GM12878 (cell line): ENCODE data around the gene EPB41L1. TPM values are rescaled to one million over a fixed set of nuclear protein-coding genes. Genes with fewer than 3 reads are reported as not detected.

Source experiments
- ATAC-seq: fragments of 200-7000 bp; cut with Tn5 transposase; 3 replicates; pipeline ENCODE4 v1.9.1; 2020; ENCODE audit warnings: mild to moderate bottlenecking, moderate library complexity
- BruUV-seq: library from RNA; stranded (reverse); fragments of 400-500 nt; replicated peaks from 2 replicates; lab custom pipeline; 2021; lab: Mats Ljungman, UMichigan
- CTCF ChIA-PET: fragments of 300-600 bp; sonication (Branson Sonifier 250); formaldehyde crosslinking; extraction: SDS; loops from one replicate; lab custom pipeline; 2021; ENCODE audit warnings: inconsistent platforms; lab: Yijun Ruan, JAX
- POLR2A ChIA-PET: fragments of 350-600 bp; formaldehyde crosslinking; extraction: SDS; loops from one replicate; lab custom pipeline; 2021; ENCODE audit warnings: inconsistent platforms; lab: Charles Lee
- RAD21 ChIA-PET: fragments of 300-600 bp; sonication (Branson Sonifier 250); formaldehyde crosslinking; loops from one replicate; lab custom pipeline; 2023; ENCODE audit warnings: antibody characterized with exemption; ENCODE audit not compliant: unreplicated experiment; lab: Charles Lee
- SMC1A ChIA-PET: fragments of 300-600 bp; sonication (Branson Sonifier 250); formaldehyde crosslinking; loops from one replicate; lab custom pipeline; 2023; ENCODE audit not compliant: unreplicated experiment, uncharacterized antibody; lab: Charles Lee
- DNase-seq: peaks from one replicate; pipeline ENCODE4 v3.0.0-alpha.2; 2011; ENCODE audit warnings: low read depth, low spot score
- FAIRE-seq: peaks from 3 replicates; lab custom pipeline; 2011; peaks lifted over from hg19 to GRCh38; lab: Jason Lieb, UNC
- H2AFZ ChIP-seq: 2 replicates; pipeline ENCODE4 v1.6.0; 2011; ENCODE audit warnings: low read depth, low read length, control low read depth; ENCODE audit not compliant: control insufficient read depth
- H3K27ac ChIP-seq: 2 replicates; pipeline ENCODE4 v1.5.1; 2011; ENCODE audit warnings: control low read depth; ENCODE audit not compliant: control insufficient read depth, insufficient read depth
- H3K27me3 ChIP-seq, 2 experiments: replicated peaks in 1 of 2; 2 replicates each; pipeline versions ENCODE4 v1.6.0 to v1.6.1; 2011; ENCODE audit warnings: low read length in 1 of 2; ENCODE audit not compliant: control insufficient read depth in 2 of 2, insufficient read depth in 2 of 2
- H3K36me3 ChIP-seq, 2 experiments: 2 replicates each; pipeline ENCODE4 v1.5.1; 2011; ENCODE audit warnings: low read length in 1 of 2; ENCODE audit not compliant: control insufficient read depth in 2 of 2, insufficient read depth in 2 of 2
- H3K4me1 ChIP-seq: 2 replicates; pipeline ENCODE4 v1.6.1; 2011; ENCODE audit warnings: mild to moderate bottlenecking, low read length, moderate library complexity, mixed read lengths; ENCODE audit not compliant: control insufficient read depth, insufficient read depth
- H3K4me2 ChIP-seq: 2 replicates; pipeline ENCODE4 v1.6.0; 2011; ENCODE audit warnings: control low read depth; ENCODE audit not compliant: control insufficient read depth, insufficient read depth
- H3K4me3 ChIP-seq: fragments of 200-600 bp; sonication (generic); 2 replicates; pipeline ENCODE4 v1.5.1; 2016
- H3K79me2 ChIP-seq: 2 replicates; pipeline ENCODE4 v1.6.0; 2011; ENCODE audit warnings: low read length; ENCODE audit not compliant: control insufficient read depth, insufficient read depth
- H3K9ac ChIP-seq: 2 replicates; pipeline ENCODE4 v1.8.0; 2011; ENCODE audit warnings: low read length, control low read depth, mixed read lengths; ENCODE audit not compliant: control insufficient read depth, insufficient read depth
- H3K9me3 ChIP-seq: replicated peaks from 3 replicates; pipeline ENCODE4 v1.5.1; 2011; ENCODE audit warnings: mild to moderate bottlenecking, low read length; ENCODE audit not compliant: control insufficient read depth, insufficient read depth
- H4K20me1 ChIP-seq: 2 replicates; pipeline ENCODE4 v1.6.0; 2011; ENCODE audit not compliant: control insufficient read depth, insufficient read depth
- KAT2A ChIP-seq: conservative IDR thresholded peaks from 2 replicates; pipeline ENCODE4 v1.6.1; 2011; ENCODE audit warnings: low read depth, low read length; ENCODE audit not compliant: control insufficient read depth
- MTA3 ChIP-seq: IDR thresholded peaks from 2 replicates; pipeline ENCODE4 v1.6.1; 2012; ENCODE audit warnings: low read length, inconsistent platforms, borderline replicate concordance
- TCF7 ChIP-seq: IDR thresholded peaks from 2 replicates; pipeline ENCODE4 v1.6.1; 2014; ENCODE audit warnings: antibody characterized with exemption, borderline replicate concordance
- WGBS: methylation state at CpG from one replicate; pipeline ENCODE4 v1.1.6; 2016; ENCODE audit warnings: low lambda C conversion rate; ENCODE audit not compliant: insufficient replicate concordance, insufficient coverage; ENCODE audit errors: missing lambda C conversion rate; 5-methylcytosine and 5-hydroxymethylcytosine counted together
- in situ Hi-C: fragments of 300-500 bp; cut with MboI; formaldehyde crosslinking; loops from 9 replicates; pipeline ENCODE4 v1.14.3; 2018; ENCODE audit warnings: mixed read lengths
- intact Hi-C: fragments of 100-400 bp; cut with micrococcal nuclease; formaldehyde crosslinking; loops from one replicate; pipeline ENCODE4 v1.14.2; 2022; ENCODE audit not compliant: unreplicated experiment
- polyA plus RNA-seq, 11 experiments: library from polyadenylated mRNA; depleted of rRNA in 4 of 11; unstranded in 6 of 11; stranded (reverse) in 5 of 11; fragments of >200 nt; fragmentation: Nextera tagmentation in 4 of 11; fragmentation: Illumina TruSeq in 1 of 11; extraction: Ambion mirVana in 4 of 11; extraction: Trizol in 1 of 11; gene quantifications; 1 replicate in 1 of 11; 2 replicates in 10 of 11; pipeline versions ENCODE4 v1.2.1 to v1.2.3, GENCODE V29; 2011 to 2016; ENCODE audit warnings: inconsistent platforms in 2 of 11, missing spikeins in 2 of 11, low read depth in 1 of 11
- total RNA-seq, 4 experiments: library from RNA; depleted of rRNA in 3 of 4; stranded (reverse); fragments of >200 nt in 3 of 4; fragmentation: Illumina TruSeq in 1 of 4; extraction: Trizol in 1 of 4; gene quantifications; 2 replicates each; pipeline versions ENCODE4 v1.2.1 to v1.2.3, GENCODE V29; 2013 to 2021
- TF ChIP-seq, protein P1 (sequence below): IDR thresholded peaks from 2 replicates; pipeline ENCODE4 v1.6.1; 2012; ENCODE audit warnings: improper control_type of control experiment, low read depth, low read length; ENCODE audit not compliant: insufficient replicate concordance
- TF ChIP-seq, protein P2 (sequence below): IDR thresholded peaks from 2 replicates; pipeline ENCODE4 v1.6.1; 2011; ENCODE audit warnings: borderline replicate concordance, low read depth, mild to moderate bottlenecking, moderate library complexity, low read length; ENCODE audit not compliant: insufficient read depth, poor library complexity, severe bottlenecking
- TF ChIP-seq, protein P3 (sequence below): fragments of 150-350 bp; IDR thresholded peaks from 2 replicates; pipeline ENCODE4 v1.6.1; 2014; ENCODE audit warnings: mild to moderate bottlenecking, low read depth, low read length

EPB41L1 gene
- total and polyA plus RNA-seq, 10 of the 15 experiments (the other 5 are each of a cell fraction or from before 2014, with no cell fraction given) = 0.08 to 3.2 (median 0.31) TPM

- Histone ChIP-seq H3K4me1 (no peaks in the 10 kb centered on the region), H3K27ac (no peak overlapping the region), H3K9ac (no peak overlapping the region), H4K20me1 (no peaks in the 10 kb centered on the region), H3K79me2 (no peaks in the 10 kb centered on the region)
- ATAC-seq (no peak), DNase-seq (no peak)
- POLR2A ChIA-PET = interaction anchor here (0.6 kb wide), 1 partner anchor 88 kb away, joined by 3 read pairs; no protein-coding TSS in a partner anchor
- intact Hi-C loops = no loop called here
- no peak for TF ChIP-seq KAT2A
- no peak for TF ChIP-seq MTA3
- TF ChIP-seq TCF7 = no peak
- TF ChIP-seq, protein P1, sequence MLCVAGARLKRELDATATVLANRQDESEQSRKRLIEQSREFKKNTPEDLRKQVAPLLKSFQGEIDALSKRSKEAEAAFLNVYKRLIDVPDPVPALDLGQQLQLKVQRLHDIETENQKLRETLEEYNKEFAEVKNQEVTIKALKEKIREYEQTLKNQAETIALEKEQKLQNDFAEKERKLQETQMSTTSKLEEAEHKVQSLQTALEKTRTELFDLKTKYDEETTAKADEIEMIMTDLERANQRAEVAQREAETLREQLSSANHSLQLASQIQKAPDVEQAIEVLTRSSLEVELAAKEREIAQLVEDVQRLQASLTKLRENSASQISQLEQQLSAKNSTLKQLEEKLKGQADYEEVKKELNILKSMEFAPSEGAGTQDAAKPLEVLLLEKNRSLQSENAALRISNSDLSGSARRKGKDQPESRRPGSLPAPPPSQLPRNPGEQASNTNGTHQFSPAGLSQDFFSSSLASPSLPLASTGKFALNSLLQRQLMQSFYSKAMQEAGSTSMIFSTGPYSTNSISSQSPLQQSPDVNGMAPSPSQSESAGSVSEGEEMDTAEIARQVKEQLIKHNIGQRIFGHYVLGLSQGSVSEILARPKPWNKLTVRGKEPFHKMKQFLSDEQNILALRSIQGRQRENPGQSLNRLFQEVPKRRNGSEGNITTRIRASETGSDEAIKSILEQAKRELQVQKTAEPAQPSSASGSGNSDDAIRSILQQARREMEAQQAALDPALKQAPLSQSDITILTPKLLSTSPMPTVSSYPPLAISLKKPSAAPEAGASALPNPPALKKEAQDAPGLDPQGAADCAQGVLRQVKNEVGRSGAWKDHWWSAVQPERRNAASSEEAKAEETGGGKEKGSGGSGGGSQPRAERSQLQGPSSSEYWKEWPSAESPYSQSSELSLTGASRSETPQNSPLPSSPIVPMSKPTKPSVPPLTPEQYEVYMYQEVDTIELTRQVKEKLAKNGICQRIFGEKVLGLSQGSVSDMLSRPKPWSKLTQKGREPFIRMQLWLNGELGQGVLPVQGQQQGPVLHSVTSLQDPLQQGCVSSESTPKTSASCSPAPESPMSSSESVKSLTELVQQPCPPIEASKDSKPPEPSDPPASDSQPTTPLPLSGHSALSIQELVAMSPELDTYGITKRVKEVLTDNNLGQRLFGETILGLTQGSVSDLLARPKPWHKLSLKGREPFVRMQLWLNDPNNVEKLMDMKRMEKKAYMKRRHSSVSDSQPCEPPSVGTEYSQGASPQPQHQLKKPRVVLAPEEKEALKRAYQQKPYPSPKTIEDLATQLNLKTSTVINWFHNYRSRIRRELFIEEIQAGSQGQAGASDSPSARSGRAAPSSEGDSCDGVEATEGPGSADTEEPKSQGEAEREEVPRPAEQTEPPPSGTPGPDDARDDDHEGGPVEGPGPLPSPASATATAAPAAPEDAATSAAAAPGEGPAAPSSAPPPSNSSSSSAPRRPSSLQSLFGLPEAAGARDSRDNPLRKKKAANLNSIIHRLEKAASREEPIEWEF = no peak
- TF ChIP-seq, protein P2, sequence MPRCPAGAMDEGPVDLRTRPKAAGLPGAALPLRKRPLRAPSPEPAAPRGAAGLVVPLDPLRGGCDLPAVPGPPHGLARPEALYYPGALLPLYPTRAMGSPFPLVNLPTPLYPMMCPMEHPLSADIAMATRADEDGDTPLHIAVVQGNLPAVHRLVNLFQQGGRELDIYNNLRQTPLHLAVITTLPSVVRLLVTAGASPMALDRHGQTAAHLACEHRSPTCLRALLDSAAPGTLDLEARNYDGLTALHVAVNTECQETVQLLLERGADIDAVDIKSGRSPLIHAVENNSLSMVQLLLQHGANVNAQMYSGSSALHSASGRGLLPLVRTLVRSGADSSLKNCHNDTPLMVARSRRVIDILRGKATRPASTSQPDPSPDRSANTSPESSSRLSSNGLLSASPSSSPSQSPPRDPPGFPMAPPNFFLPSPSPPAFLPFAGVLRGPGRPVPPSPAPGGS = no peak
- TF ChIP-seq, protein P3, sequence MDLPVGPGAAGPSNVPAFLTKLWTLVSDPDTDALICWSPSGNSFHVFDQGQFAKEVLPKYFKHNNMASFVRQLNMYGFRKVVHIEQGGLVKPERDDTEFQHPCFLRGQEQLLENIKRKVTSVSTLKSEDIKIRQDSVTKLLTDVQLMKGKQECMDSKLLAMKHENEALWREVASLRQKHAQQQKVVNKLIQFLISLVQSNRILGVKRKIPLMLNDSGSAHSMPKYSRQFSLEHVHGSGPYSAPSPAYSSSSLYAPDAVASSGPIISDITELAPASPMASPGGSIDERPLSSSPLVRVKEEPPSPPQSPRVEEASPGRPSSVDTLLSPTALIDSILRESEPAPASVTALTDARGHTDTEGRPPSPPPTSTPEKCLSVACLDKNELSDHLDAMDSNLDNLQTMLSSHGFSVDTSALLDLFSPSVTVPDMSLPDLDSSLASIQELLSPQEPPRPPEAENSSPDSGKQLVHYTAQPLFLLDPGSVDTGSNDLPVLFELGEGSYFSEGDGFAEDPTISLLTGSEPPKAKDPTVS = no peak
- TF ChIP-seq, all 136 proteins: peak for 0
- 0% methylated on average over 1 of the region's 1 CpG for WGBS
- Histone ChIP-seq H3K27me3 (no peaks in the 10 kb centered on the region), H3K4me3 (no peak overlapping the region), H3K4me2 (no peak overlapping the region), H3K36me3 (no peaks in the 10 kb centered on the region), H3K9me3 (no peaks in the 10 kb centered on the region), H2AFZ (no peak overlapping the region)
- ChIA-PET RAD21 (interaction anchor here (0.6 kb wide), 1 partner anchor 41 kb away, joined by 5 read pairs; no protein-coding TSS in a partner anchor), CTCF (interaction anchor here (1.0 to 1.7 kb wide), 4 partner anchors 31 to 161 kb away, joined by 3 to 6 read pairs (median 4); no protein-coding TSS in a partner anchor), SMC1A (interaction anchor here (2.0 kb wide), 1 partner anchor 11 kb away, joined by 10 read pairs; no protein-coding TSS in a partner anchor)
- in situ Hi-C loops = no loop called here
- BruUV-seq = no TSS peak
- FAIRE-seq = no peak
Measured at GRCh38 chr20:36107881-36108280, 46.7 kb upstream of the EPB41L1 start.
